WTC11 (cell line): ENCODE results near the gene KRTAP21-3. TPM values are rescaled to one million over a fixed set of nuclear protein-coding genes. Genes with fewer than 3 reads are reported as not detected.

Experiments used
- CTCF ChIP-seq: fragments of 200-600 bp; IDR thresholded peaks from 2 replicates; pipeline ENCODE4 v1.8.0; 2022; ENCODE audit warnings: antibody characterized with exemption
- HMGXB4 ChIP-seq: sonication (generic); formaldehyde crosslinking; IDR thresholded peaks from 2 replicates; pipeline ENCODE4 v1.8.1; 2023; ENCODE audit warnings: mild to moderate bottlenecking, moderate library complexity, missing genetic modification reagents
- NFATC4 ChIP-seq: fragments of 250-450 bp; sonication (Bioruptor Pico); IDR thresholded peaks from 2 replicates; pipeline ENCODE4 v1.9.0; 2021; ENCODE audit warnings: mild to moderate bottlenecking
- ZNF232 ChIP-seq: sonication (generic); formaldehyde crosslinking; IDR thresholded peaks from 2 replicates; pipeline ENCODE4 v1.8.0; 2022; ENCODE audit warnings: mild to moderate bottlenecking, missing genetic modification reagents
- total RNA-seq: library from RNA; stranded (reverse); gene quantifications from 3 replicates; pipeline ENCODE4 v1.2.3, GENCODE V29; 2021

Gene KRTAP21-3
- total RNA-seq, 1 experiment from 2014 or later = not detected

- no peak for TF ChIP-seq CTCF
- TF ChIP-seq HMGXB4 (CRISPR knock-in tag) = no peak
- TF ChIP-seq ZNF232 (CRISPR knock-in tag) = no peak
- TF ChIP-seq NFATC4 (CRISPR knock-in tag) = no peak
These were observed 49.8 kb downstream of the KRTAP21-3 start (continued) for GRCh38 chr21:30668776-30669175.

Other genes with a start within 250 kb of the KRTAP21-3 start
- gene KRTAP19-1, start 238.4 kb downstream of the KRTAP21-3 start, total RNA-seq = not detected in 3 replicates
- gene KRTAP19-2, start 231.3 kb downstream of the KRTAP21-3 start, total RNA-seq = not detected in 3 replicates
- gene KRTAP19-3, start 226.8 kb downstream of the KRTAP21-3 start, total RNA-seq = not detected in 3 replicates
- not detected in 3 replicates for gene KRTAP19-4, start 221.6 kb downstream of the KRTAP21-3 start, total RNA-seq
- gene KRTAP19-5, start 216.6 kb downstream of the KRTAP21-3 start, total RNA-seq = not detected in 3 replicates
- not detected in 3 replicates for gene KRTAP19-6, start 176.9 kb downstream of the KRTAP21-3 start, total RNA-seq
- not detected in 3 replicates for gene KRTAP19-7, start 157.5 kb downstream of the KRTAP21-3 start, total RNA-seq
- gene KRTAP22-2, start 128.4 kb downstream of the KRTAP21-3 start, total RNA-seq = not detected in 3 replicates
- not detected in 3 replicates for gene KRTAP6-3, start 126.3 kb downstream of the KRTAP21-3 start, total RNA-seq
- not detected in 3 replicates for gene KRTAP6-2, start 119.9 kb downstream of the KRTAP21-3 start, total RNA-seq
- gene KRTAP22-1, start 117.7 kb downstream of the KRTAP21-3 start, total RNA-seq = not detected in 3 replicates
- gene KRTAP6-1, start 104.8 kb downstream of the KRTAP21-3 start, total RNA-seq = not detected in 3 replicates
- not detected in 3 replicates for gene KRTAP20-1, start 102.4 kb downstream of the KRTAP21-3 start, total RNA-seq
- not detected in 3 replicates for gene KRTAP20-4, start 98.2 kb downstream of the KRTAP21-3 start, total RNA-seq
- gene KRTAP20-2, start 83.6 kb downstream of the KRTAP21-3 start, total RNA-seq = not detected in 3 replicates
- not detected in 3 replicates for gene KRTAP20-3, start 75.9 kb downstream of the KRTAP21-3 start, total RNA-seq
- gene KRTAP21-2, start 28.5 kb upstream of the KRTAP21-3 start, total RNA-seq = not detected in 3 replicates
- gene KRTAP21-1, start 36.7 kb upstream of the KRTAP21-3 start, total RNA-seq = not detected in 3 replicates
- not detected in 3 replicates for gene KRTAP8-1, start 94.5 kb upstream of the KRTAP21-3 start, total RNA-seq
- gene KRTAP7-1, start 111.0 kb upstream of the KRTAP21-3 start, total RNA-seq = not detected in 3 replicates
- not detected in 3 replicates for gene KRTAP11-1, start 162.8 kb upstream of the KRTAP21-3 start, total RNA-seq